PFSK-1 (cell line): ENCODE measurements around the gene CALML3.

Experiments used
- FOXP2 ChIP-seq: optimal IDR thresholded peaks from 2 replicates; pipeline ENCODE3; 2011; ENCODE audit warnings: borderline replicate concordance, control low read depth, inconsistent platforms; ENCODE audit not compliant: insufficient read depth; ENCODE audit errors: extremely low read length, extremely low read depth
- POLR2AphosphoS5 ChIP-seq: IDR thresholded peaks from 2 replicates; pipeline ENCODE4 v1.6.1; 2012; ENCODE audit warnings: low read depth, mild to moderate bottlenecking, control low read depth, low read length, moderate library complexity
- SIN3A ChIP-seq: IDR thresholded peaks from 2 replicates; pipeline ENCODE4 v1.6.1; 2012; ENCODE audit warnings: mild to moderate bottlenecking, low read length, moderate library complexity, borderline replicate concordance; ENCODE audit not compliant: insufficient read depth
- TAF1 ChIP-seq: IDR thresholded peaks from 2 replicates; pipeline ENCODE4 v1.6.1; 2012; ENCODE audit warnings: low read length, control low read depth, borderline replicate concordance; ENCODE audit not compliant: insufficient read depth
- TF ChIP-seq, protein P1 (sequence below), 2 experiments: IDR thresholded peaks; 2 replicates each; pipeline versions ENCODE4 v1.6.1 to v1.8.0; 2011 to 2012; ENCODE audit warnings: low read depth in 2 of 2, low read length in 2 of 2, control low read depth in 1 of 2, inconsistent platforms in 1 of 2, mild to moderate bottlenecking in 1 of 2, moderate library complexity in 1 of 2; ENCODE audit not compliant: insufficient read depth in 1 of 2

CALML3 gene

DNA sequence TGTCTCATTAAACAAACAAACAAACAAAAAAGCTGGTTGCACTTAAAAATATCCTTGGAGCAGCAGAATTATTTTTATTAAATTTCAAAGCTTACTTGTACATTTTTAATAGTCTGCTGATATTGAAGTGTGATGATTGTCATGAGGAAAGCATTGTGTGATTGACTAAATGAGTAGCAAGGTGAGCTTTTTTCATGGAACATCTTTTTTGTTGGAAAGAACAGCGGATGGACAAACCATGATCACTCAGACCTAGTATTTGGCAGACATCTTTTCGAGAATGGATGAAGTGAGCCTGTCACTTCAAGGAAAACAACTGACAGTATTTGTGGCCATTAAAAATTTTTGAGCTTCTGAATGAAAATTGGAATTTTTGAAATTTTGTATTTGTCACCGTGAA is 5.7 kb upstream of the CALML3 start:
- TF ChIP-seq SIN3A (no peak), FOXP2 (no peak), POLR2AphosphoS5 (no peak), TAF1 (no peak)
- TF ChIP-seq, protein P1, sequence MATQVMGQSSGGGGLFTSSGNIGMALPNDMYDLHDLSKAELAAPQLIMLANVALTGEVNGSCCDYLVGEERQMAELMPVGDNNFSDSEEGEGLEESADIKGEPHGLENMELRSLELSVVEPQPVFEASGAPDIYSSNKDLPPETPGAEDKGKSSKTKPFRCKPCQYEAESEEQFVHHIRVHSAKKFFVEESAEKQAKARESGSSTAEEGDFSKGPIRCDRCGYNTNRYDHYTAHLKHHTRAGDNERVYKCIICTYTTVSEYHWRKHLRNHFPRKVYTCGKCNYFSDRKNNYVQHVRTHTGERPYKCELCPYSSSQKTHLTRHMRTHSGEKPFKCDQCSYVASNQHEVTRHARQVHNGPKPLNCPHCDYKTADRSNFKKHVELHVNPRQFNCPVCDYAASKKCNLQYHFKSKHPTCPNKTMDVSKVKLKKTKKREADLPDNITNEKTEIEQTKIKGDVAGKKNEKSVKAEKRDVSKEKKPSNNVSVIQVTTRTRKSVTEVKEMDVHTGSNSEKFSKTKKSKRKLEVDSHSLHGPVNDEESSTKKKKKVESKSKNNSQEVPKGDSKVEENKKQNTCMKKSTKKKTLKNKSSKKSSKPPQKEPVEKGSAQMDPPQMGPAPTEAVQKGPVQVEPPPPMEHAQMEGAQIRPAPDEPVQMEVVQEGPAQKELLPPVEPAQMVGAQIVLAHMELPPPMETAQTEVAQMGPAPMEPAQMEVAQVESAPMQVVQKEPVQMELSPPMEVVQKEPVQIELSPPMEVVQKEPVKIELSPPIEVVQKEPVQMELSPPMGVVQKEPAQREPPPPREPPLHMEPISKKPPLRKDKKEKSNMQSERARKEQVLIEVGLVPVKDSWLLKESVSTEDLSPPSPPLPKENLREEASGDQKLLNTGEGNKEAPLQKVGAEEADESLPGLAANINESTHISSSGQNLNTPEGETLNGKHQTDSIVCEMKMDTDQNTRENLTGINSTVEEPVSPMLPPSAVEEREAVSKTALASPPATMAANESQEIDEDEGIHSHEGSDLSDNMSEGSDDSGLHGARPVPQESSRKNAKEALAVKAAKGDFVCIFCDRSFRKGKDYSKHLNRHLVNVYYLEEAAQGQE (IDR thresholded peaks at IDR 0.05; ENCODE audit: insufficient read depth in 1 of 2, low read depth in 2 of 2, low read length in 2 of 2) = no peak

DNA sequence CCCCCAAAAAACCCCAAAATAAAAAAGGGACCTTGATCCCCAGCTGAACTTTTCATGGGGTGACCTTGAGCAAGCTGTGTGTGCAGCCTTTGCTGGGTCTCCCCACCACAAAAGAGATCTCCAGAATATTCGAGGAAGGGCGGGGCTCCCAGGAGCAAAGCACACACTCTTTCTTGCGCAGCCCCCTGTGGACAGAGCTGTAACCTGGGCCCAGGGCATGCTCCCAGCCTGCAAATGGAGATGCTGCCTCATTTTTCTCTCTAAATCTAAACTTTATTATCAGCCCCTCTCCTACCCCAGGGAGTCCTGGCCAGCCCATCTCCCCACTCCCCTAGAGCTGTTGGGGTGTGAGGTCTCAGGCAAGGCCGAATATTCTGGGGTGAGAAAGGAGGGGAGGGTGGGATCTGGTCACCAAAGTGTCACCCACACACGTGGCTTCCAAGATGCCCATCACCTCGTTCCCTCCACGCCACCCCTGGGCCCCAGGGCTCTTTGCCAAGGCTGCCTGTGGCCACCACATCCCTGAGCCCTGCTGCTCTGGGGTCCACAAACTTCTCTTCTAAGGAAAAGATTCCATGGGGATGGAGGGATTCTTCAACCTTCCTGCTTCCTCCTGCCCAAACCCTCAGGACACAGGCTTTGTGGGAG is 1.7 kb upstream of the CALML3 start:
- TF ChIP-seq, protein P1 (IDR thresholded peaks at IDR 0.05; ENCODE audit: insufficient read depth in 1 of 2, low read depth in 2 of 2, low read length in 2 of 2) = no peak
- TF ChIP-seq TAF1 = no peak
- TF ChIP-seq POLR2AphosphoS5 = no peak
- TF ChIP-seq FOXP2 = no peak
- no peak for TF ChIP-seq SIN3A

- no peak for TF ChIP-seq FOXP2
- TF ChIP-seq, protein P1 (IDR thresholded peaks at IDR 0.05; ENCODE audit: insufficient read depth in 1 of 2, low read depth in 2 of 2, low read length in 2 of 2) = no peak
- TF ChIP-seq TAF1 = no peak
- no peak for TF ChIP-seq SIN3A
- no peak for TF ChIP-seq POLR2AphosphoS5
These were observed 776 bp upstream of the CALML3 start for GRCh38 chr10:5523796-5524574.

DNA sequence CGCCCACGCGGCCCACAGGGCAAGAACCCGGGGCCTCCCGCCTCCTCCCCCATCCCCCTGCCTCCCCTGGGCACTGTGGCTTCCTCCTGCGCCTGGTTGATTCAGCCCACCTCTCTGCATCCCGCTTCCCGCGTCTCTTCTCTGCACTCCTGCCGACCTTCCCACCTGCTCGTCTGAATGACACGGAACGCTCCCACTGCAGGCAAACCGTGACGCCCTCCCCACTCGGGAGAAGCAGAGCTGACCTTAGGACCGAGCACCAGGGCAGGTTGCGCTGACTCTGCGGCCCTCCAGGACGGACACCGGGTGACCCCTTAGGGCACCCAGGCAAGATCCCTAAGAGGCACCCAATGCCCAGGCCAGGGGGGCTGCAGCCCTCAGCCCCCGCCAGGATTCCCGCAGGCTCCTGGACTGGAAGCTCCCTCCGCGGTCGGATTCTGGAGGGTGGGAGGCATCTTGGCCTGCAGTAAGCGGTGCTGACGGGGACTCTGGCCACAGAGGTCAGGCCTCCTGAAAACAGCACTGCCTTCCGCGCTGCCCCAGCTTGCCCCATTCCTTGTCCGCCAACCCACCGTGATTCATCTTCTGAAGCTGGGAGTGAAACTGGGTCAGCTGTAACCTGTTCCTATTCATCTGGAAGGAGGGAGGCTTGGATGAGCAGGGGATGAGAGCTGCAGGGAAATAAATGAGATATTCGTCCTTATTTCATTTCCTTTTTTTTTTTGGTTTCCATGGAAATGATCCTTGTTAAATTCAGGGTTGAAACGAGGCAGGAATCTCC is 990 bp downstream of the CALML3 start:
- TF ChIP-seq TAF1 (no peak), FOXP2 (no peak), POLR2AphosphoS5 (no peak), SIN3A (no peak)
- TF ChIP-seq, protein P1 (IDR thresholded peaks at IDR 0.05; ENCODE audit: insufficient read depth in 1 of 2, low read depth in 2 of 2, low read length in 2 of 2) = no peak
